ENCODE results near the gene ST8SIA4. TPM values are rescaled to one million over a fixed set of nuclear protein-coding genes. Genes with fewer than 3 reads are reported as not detected.
"Not testable (repeated sequence)": the region's sequence is repeated elsewhere in the genome, so short reads cannot be mapped to it uniquely, and the experiment has no call there.

The ST8SIA4 gene
- total and polyA plus RNA-seq, 11 donors = 0.87 to 17.7 (median 4.3) TPM

DNA sequence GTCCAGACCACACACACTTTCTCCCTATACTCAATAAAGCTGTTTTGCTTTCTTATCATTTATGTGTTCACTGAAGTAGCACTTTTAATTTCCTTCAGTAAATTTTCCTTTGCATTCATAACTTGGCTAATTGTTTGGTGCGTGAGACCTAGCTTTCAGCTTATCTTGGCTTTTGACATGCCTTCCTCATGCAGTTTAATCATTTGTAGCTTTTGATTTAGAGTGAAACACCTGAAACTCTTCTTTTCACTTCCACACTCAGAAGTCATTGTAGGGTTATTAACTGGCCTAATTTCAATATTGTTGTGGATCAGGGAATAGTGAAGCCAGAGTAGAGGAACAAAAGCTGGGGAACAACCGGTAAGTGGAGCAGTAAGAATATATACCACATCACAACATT, 114.7 kb downstream of the ST8SIA4 start:
- Histone ChIP-seq H3K4me1 (peaks cover 0 to 9% (median 2%) of the 10 kb centered on the region in 12 donors), H3K4me3 (no peak overlapping the region), H3K27me3 (no peaks in the 10 kb centered on the region), H3K9me3 (no peaks in the 10 kb centered on the region), H3K27ac (no peak overlapping the region), H3K36me3 (no peaks in the 10 kb centered on the region)
- intact Hi-C loops (cut with DNase I) = loop anchor here in 2 of 10 donors (5.0 to 10.0 kb wide), 2 partner anchors 114 to 116 kb away; partner anchors contain the start of gene ST8SIA4 (in 2 of the 2)
- DNase-seq = no peak
- ATAC-seq = no peak
- WGBS, 4 donors = 89 to 97% (median 94%) methylated on average over 2 of the region's 2 CpGs
- TF ChIP-seq, protein P1, sequence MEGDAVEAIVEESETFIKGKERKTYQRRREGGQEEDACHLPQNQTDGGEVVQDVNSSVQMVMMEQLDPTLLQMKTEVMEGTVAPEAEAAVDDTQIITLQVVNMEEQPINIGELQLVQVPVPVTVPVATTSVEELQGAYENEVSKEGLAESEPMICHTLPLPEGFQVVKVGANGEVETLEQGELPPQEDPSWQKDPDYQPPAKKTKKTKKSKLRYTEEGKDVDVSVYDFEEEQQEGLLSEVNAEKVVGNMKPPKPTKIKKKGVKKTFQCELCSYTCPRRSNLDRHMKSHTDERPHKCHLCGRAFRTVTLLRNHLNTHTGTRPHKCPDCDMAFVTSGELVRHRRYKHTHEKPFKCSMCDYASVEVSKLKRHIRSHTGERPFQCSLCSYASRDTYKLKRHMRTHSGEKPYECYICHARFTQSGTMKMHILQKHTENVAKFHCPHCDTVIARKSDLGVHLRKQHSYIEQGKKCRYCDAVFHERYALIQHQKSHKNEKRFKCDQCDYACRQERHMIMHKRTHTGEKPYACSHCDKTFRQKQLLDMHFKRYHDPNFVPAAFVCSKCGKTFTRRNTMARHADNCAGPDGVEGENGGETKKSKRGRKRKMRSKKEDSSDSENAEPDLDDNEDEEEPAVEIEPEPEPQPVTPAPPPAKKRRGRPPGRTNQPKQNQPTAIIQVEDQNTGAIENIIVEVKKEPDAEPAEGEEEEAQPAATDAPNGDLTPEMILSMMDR (IDR thresholded peaks at IDR 0.05) = no peak
- TF ChIP-seq POLR2A (IDR thresholded peaks at IDR 0.05) = no peak

DNA sequence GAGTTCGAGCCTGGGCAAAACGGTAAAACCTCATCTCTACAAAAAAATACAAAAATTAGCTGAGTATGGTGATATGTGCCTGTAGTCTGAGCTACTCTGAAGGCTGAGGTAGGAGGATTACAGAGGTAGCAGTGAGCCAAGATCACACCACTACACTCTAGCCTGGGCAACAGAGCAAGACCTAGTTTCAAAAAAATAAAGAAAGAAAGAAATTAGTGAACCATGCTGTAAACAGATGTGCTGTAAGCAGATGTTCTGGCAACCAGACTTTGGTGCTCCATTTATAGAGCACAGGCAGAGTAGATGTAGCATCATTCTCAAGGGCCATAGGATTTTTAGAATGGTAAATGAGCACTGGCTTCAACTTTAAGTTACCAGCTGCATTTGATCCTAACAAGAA, 115.4 kb downstream of the ST8SIA4 start:
- Histone ChIP-seq H3K4me3 (no peak overlapping the region), H3K27me3 (no peaks in the 10 kb centered on the region), H3K27ac (no peak overlapping the region), H3K4me1 (peaks cover 0 to 9% (median 2%) of the 10 kb centered on the region in 12 donors), H3K9me3 (no peaks in the 10 kb centered on the region), H3K36me3 (no peaks in the 10 kb centered on the region)
- no peak for ATAC-seq
- no peak for DNase-seq
- 92 to 96% (median 94%) methylated on average over 2 of the region's 2 CpGs for WGBS, 4 donors
- intact Hi-C loops (cut with DNase I) = loop anchor here in 2 of 10 donors (5.0 to 10.0 kb wide), 2 partner anchors 115 to 117 kb away; partner anchors contain the start of gene ST8SIA4 (in 2 of the 2)
- TF ChIP-seq, protein P1 (IDR thresholded peaks at IDR 0.05) = no peak
- TF ChIP-seq POLR2A (IDR thresholded peaks at IDR 0.05) = no peak

DNA sequence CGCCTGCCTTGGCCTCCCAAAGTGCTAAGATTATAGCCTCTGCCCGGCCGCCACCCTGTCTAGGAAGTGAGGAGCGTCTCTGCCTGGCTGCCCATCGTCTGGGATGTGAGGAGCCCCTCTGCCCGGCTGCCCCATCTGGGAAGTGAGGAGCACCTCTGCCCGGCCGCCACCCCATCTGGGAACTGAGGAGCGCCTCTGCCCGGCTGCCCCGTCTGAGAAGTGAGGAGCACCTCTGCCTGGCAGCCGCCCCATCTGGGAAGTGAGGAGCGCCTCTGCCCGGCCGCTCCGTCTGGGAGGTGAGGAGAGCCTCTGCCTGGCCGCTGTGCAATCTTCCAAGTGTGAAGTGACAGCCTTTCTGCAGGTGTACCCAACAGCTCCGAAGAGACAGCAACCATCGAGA, 117.5 kb downstream of the ST8SIA4 start:
- not testable (repeated sequence) for H3K9me3 ChIP-seq, H3K27ac ChIP-seq, ATAC-seq, H3K36me3 ChIP-seq, H3K4me1 ChIP-seq, H3K4me3 ChIP-seq, H3K27me3 ChIP-seq
- peak in 1 of 5 donors; percentile 20 for DNase-seq
- 93 to 99% (median 96%) methylated on average over 9 to 19 of the region's 19 CpGs for whole genome bisulfite sequencing, 4 donors
- intact Hi-C loops (cut with DNase I) = loop anchor here in 2 of 10 donors (5.0 to 10.0 kb wide), 2 partner anchors 117 to 119 kb away; partner anchors contain the start of gene ST8SIA4 (in 2 of the 2)

DNA sequence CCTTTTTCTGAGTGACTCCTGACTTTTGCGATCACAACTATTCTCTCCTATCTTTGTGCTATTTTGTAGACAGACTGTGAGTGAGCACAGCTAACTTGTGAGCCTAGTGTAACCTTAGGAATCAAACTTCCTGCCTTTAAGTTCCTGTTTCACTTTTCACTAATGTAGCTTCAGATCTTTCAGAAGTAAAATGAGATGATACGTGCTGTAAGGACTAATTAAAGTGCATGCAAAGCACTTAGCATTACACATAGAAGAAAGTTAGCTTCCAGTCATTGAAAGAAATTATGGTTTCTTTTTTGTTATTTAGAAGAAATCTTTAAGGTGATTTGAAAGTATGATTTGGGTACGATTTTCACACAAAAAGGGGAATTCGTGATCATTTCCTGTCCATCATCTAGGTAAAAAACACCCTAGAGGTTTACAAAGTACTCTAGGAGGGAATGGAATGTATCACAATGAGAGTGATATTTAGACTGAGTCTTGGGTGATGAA, 122.7 kb downstream of the ST8SIA4 start:
- peak overlapping the region in 4 of 12 donors; percentile 36 to 91 (median 54) for H3K27ac ChIP-seq
- TF ChIP-seq, protein P1 (IDR thresholded peaks at IDR 0.05) = no peak
- no peak for TF ChIP-seq POLR2A (IDR thresholded peaks at IDR 0.05)
- ATAC-seq = peak in 3 of 4 donors; percentile 36 to 58 (median 43)

More for the DNA sequence above, 122.7 kb downstream of the ST8SIA4 start:
- Histone ChIP-seq H3K27me3 (no peaks in the 10 kb centered on the region), H3K4me3 (peak overlapping the region in 6 of 12 donors; percentile 1 to 36 (median 6)), H3K4me1 (peaks cover 0 to 39% (median 0%) of the 10 kb centered on the region in 12 donors), H3K9me3 (no peaks in the 10 kb centered on the region), H3K36me3 (no peaks in the 10 kb centered on the region)
- no peak for DNase-seq
- intact Hi-C loops (cut with DNase I) = loop anchor here in 1 of 10 donors (10.0 kb wide), 1 partner anchor 124 kb away; the partner anchor contains the start of gene ST8SIA4
- whole genome bisulfite sequencing, 4 donors = 57 to 62% (median 60%) methylated on average over 4 of the region's 4 CpGs

Data from heart left ventricle (tissue), 16 donors.